HG02798 (cell line): ENCODE data around the gene ENTPD8.
A peak's percentile ranks its signal among the peaks of the same experiment; 100 is the strongest.

ENCODE experiments used
- ATAC-seq: cut with Tn5 transposase; IDR thresholded peaks from one replicate; pipeline ENCODE4 v1.9.1; 2021; ENCODE audit warnings: mild to moderate bottlenecking; ENCODE audit not compliant: unreplicated experiment, poor library complexity

ENTPD8 gene

DNA sequence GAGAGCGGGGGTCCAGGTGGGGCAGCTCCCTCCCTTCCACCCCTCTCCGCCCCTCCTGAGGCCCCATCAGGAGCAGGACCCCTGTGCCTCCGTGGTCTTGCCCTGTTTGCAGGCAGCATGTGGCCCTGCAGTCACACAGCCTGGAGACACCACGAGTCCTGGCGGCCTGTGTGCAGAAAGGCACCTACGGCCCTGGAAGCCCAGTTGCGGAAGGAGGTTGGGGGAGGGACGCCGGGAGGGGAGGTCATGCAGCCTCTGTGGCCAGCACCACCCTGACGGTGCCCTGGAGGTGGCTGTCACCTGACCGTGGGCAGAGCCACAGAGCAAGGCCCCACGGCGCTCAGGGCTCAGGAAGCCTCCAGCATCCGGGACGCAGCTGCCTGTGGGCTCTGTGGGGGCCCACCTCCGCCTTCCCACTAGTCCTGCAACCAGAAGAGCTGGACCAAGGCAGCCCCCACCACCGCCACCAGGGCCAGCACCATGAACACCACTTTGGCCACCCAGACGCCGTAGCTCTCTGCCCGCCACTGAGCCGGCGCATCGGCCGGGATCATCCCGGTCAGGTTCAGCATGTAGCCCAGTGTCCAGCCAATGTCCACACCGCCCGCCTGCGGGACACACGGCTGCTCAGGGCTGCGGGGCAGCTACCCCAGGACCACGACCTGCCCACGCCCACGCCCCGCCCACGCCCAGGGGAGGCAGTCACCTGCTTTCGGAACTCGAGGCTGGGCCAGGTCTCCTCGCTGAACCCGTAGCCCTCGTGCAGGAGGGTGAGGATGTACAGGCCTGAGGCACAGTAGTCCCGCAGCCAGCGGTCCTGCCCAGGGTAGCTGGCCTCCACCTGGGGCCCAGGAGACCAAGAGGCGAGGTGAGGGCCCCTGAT lies 6.4 kb downstream of the ENTPD8 start:
- ATAC-seq: no peak

DNA sequence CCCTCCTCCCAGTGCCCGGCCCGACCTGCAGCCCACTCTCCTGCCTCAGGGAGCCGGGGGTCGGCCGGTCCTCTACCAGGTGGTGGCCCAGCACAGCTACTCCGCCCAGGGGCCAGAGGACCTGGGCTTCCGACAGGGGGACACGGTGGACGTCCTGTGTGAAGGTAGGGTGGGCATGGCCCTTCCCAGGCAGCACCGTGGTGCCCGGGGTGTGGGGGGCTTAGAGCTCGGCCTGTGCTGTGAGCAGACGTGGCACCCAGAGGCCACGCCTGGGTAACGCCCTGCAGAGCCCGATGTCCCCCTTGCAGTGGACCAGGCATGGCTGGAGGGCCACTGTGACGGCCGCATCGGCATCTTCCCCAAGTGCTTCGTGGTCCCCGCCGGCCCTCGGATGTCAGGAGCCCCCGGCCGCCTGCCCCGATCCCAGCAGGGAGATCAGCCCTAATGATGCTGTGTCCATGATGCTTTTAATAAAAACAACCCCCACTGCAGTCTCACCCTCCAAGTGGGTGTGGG lies 7.2 kb downstream of the ENTPD8 start:
- no peak for ATAC-seq

DNA sequence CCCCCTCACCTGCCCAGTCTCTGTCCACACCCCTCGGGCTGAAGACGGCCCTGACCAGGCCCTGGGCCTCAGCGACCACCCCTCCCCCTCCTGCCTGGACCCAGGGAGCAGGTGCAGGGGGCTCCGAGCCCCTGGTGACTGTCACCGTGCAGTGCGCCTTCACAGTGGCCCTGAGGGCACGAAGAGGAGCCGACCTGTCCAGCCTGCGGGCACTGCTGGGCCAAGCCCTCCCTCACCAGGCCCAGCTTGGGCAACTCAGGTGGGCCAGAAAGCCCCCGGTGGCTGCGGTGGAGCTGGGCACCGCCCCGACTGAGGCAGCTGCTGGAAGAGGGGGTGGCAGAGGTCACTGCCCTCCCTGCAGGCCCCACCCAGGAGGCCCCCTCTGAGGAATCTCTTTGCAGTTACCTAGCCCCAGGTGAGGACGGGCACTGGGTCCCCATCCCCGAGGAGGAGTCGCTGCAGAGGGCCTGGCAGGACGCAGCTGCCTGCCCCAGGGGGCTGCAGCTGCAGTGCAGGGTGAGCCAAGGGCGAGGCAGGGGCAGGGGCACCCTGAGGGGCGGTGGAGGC lies 7.7 kb downstream of the ENTPD8 start:
- no peak for ATAC-seq

DNA sequence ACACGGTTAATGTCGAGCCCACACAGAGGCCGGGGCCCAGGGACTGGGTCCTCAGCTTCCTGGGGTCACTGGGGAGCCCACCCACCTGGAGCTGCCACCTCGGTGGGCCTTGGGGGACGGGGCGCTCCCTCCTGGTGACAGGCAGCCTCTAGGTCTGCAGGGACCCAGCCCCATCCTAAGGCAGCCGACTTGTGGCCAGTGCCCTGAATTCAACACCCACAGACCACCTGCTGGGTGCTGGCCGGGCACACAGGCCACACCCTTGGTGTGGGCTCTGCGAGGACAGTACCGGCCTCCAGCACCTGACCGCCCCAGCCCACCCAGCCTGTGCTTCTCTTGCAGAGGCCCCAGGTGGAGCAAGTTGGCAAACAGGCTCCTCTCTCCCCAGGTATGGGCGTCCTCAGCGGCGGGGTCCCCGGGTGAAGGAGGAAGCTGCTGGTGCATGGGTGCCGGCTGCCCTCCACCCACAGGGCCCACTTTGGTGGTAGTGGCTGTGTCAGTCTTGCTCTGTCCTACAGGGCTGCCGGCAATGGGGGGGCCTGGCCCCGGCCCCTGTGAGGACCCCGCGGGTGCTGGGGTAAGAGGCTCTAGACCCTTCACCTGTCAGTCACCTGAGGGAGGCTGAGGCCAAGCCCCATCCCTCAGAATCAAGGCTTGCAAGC lies 8.3 kb downstream of the ENTPD8 start:
- no peak for ATAC-seq

DNA sequence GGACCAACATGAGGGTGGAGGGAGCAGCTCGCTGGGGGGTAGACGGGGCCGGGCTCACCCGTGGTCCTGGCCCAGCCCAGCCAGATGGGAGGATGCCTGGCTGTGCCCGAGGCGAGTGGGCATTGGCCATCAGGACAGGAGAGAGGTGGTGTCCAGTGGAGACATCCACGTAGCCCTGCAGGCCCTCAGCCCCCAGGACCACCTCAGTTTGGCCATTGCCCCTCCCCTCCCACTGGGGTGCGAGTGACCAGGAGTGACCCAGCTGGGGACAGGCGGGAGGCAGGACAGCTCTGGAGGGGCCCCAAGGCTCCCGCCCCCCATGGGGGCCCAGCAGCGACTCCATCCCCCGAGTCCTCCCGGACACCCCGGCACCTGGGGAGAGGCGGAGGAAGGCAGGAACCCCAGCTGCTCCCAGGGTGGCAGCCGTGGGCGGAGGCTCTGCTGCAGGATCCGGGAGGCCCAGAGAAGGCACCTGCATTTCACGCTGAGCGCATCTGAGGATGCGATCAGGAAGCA lies 9.7 kb downstream of the ENTPD8 start:
- no peak for ATAC-seq

DNA sequence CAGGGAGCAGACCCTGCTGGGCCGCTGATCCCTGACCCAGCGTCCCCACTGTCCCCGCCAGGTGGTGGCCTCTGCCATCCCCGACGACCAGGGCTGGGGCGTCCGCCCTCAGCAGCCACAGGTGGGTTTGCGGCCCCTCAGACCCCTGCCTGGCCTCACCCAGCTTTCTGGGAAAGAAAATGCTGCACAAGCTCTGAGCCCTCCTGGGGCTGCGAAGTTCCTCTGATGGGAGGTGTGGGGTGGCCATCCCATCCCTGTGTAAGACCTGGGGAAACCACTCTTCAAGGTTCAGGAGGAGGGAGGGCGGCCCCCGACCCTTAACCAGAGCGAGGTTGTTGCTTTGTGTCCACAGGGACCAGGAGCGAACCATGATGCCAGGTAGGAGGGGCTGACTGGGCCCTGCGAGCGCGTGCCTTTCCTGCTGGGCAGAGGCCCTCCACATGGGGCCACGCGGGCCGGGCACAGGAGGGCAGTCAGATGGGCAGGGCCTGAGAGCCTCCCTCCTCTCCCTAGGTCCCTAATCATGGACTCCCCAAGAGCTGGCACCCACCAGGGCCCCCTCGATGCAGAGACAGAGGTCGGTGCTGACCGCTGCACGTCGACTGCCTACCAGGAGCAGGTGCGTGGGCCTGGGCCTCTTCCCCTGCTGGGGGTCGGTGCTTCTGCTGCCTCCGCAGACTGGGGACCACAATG lies 10.3 kb downstream of the ENTPD8 start:
- no peak for ATAC-seq

DNA sequence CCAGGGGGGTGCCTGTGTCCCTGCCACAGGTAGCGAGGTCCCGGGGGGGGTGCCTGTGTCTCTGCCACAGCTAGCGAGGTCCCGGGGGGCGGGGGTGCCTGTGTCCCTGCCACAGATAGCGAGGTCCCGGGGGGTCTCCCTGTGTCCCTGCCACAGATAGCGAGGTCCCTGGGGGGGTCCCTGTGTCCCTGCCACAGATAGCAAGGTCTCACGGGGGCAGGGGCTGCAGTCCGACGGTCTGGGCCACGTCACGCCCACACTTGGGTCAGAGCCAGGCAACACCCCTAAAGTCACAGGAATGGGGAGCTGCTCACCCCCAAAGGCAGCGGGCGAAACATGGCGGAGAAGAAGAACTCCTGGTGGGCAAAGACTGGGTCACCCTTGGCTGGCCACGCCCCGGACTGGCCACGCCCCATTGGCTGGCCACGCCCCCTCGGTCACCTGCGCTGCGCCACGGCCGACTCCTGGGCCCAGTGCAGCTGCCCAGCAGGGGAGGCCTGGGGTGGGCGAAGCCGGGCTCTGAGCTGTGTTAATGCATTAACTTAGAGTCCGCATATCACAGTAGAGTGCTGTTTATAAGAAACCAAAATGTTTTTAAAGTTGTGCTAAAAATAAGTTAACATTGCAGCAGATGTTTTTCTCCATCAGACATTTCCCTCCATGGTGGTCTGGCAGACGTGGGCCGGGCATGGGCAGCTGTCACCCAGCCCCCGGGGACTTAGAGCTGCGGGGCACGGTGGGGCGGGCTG lies 11.0 kb downstream of the ENTPD8 start:
- peak; percentile 61 for ATAC-seq

DNA sequence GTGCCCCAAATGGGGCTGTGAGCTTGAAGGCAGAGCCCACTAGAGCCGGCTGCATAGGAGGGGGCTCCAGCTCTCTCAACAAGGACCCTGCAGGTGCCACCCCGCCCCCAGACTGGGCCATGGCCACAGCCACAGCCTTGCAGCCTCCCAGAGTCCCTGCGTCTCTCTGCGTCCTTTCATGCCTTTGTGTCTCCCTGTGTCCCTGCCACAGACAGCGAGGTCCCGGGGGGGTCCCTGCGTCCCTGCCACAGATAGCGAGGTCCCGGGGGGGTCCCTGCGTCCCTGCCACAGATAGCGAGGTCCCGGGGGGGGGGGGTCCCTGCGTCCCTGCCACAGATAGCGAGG lies 11.6 kb downstream of the ENTPD8 start:
- ATAC-seq: no peak

DNA sequence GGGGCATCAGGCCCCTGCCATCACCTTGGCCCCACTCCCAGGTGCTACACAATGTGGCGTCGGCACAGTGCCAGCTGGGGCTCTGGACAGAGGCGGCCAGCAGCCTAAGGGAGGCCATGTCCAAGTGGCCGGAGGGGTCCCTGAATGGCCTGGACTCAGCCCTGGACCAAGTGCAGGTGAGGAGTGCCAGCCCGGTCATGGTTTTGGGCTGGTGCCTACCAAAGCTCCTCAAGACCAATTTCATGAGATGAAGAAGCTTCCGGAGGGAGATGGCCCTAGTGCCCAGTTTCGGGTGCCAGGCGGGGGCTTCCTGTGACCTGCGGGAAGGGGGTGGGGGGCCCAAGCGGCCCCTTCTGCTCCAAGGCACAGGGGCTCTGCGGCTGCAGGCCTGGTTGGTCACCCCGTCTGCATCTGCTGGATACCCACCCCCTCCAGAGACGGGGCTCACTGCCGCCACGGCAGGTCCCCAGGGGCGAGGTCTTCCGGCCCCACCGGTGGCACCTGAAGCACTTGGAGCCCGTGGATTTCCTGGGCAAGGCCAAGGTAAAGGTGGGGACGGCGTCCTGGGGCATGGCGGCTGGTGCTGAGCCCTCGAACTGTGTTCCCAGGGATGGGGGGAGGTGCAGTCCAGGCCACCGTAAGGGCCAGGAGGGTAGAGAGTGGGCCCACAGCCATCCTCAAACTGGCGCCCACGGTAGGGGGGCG lies 12.2 kb downstream of the ENTPD8 start:
- no peak for ATAC-seq

DNA sequence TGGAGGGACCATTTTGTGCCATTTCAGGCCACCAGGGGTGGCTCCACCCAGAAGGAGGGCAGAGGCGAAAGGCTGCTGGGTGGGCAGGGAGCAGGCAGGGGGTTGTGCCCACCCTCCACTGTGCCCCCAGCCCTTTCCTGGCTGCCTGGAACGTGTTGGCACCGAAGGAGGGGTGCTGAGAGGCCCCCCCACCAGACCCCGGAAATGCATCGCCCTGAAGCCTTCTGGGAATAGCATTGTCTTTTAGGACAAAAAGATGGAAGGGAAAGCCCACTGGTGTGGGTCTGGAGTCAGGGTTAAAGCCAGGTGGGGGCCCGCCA lies 12.9 kb downstream of the ENTPD8 start:
- ATAC-seq: no peak

DNA sequence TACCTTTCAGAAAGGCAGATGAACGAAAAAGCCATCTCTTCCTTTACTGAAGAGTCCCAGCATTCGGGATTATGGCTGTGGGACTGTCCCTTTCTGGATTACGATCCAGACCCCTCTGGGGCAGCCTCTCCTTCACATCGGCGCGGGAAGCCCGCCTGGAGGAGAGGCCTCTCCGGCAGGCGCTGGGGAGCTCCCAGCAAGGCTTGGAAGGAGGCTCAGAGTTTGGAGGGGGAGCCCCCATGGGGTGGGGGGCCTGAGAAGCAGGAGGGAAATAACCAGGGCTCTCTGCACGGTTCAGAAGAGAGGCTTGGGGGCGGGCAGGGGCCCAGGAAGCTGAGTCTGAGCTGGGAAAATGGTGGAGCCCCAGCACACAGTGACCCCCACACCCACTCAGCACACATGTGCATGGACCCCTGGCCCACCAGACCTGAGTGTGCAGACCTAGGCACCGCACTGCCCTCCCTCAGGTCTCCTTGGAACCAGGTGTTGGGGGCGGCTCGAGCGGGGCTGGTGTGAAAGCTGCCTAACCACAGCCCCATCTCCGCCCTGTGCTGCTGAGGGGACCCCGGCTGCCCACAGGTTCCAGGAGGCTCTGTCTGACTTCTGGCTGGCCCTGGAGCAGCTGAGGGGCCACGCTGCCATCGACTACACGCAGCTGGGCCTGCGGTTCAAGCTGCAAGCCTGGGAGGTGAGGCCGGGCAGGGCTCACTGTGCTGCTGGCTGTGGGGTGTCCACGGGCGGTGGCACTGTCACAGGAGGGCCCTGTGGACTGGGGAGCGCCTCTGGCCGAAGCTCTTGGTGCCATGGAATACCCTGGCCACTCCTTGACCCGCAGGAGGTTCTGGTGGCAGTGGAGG lies 13.5 kb downstream of the ENTPD8 start:
- no peak for ATAC-seq

DNA sequence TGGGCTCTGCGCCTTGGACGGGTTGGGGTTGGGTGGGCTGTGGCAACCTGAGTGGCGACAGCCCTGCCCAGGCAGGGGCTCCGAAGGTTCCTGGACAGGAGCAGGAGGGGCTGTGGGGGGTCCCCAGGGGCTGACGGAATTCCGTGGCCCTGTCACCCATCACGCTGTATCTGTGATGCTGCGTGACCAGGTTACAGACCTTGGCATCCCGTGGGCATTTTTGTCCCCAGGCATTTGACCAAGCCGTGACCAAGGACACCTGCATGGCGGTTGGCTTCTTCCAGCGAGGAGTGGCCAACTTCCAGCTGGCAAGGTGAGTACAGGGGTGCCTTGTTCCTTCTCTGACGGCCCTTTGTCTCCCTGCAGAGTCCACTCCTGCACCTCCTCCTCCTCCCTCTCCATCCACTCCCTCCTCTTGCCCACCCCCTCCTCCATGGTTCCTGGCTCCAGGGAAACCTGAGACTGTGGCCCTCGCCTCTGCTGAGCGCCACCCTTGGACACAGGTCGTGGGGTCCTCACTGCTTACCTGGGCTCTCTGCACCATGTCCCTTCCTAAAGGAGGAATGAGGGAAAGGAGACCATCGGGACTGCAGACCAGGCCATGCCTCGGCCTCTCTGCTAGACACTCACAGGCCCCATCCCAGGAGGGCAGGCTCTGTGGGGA lies 15.0 kb downstream of the ENTPD8 start:
- no peak for ATAC-seq

DNA sequence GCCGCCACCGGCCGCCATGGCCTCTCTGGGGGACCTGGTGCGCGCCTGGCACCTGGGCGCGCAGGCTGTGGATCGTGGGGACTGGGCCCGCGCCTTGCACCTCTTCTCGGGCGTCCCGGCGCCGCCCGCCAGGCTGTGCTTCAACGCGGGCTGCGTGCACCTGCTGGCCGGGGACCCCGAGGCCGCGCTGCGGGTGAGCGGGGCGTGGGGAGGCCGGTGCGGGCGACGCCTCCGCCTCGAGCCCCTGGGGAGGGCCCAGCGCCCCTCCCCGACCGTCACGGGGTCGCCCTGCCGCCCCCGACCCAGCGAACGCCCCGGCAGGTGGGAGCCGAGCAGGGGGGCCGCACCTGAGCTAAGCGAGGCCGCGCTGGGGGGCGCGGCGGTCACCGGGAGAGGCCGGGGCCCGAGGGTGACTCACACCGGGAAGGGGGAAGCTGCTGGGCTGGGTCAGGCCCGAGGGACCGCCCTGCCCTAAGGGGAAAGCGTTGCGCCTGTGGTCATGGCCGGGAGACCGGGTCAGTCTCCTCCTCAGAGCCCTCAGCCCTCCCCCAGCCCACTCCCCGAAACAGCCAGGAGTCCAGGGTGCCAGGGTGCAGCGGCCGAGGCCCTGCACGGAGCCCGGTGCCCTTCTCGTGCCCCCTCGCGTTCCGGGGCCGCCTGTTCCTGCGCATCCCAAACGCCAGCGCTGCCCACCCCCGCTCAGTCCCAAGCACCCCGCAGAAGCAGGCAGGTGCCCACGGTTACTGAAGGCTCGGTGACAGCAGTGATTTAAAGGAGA lies 17.5 kb downstream of the ENTPD8 start:
- ATAC-seq: no peak

DNA sequence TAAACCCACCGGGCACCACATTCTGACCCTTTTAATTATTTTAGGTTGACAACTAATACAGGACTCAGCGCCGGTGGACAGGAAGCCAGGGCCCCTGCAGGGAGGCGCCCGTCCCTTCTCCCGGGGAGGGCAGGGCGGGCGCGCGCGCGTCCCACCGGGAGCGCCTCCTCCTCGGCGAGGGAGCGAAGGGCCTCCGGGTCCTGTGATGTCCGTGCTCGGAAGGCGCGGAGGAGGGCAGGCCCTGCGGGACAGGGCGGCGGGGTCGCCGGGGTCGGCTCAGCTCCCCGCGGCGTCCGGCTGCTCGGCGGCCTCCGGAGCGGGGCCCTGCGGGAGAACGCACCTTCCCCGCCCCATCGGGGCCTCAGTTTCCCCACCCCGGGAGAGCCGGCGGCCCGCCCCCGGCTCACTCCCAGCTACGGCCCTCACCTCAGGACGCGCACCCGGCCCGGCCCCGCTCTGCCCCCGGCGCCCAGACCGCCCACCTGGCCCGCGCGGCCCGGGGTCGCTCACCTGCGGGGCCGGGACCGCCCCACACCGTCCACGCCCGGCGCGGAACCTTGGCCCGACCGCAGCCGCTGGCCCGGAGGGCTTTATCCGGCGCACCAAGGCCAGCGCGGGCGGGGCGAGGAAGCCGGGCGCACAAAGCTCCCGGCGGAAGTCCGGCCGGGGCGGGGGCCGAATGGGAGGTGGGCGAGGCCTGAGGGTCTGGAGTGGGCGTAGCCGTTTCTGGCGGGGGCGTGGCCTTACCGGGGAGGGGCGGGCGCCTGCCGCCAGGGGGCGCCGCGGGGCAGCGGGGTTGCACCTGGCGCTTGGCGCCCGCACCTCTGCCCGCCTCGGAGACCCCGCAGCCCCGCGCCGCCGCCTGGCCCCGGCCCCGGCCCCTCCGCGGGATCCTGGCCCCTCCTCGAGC lies 18.3 kb downstream of the ENTPD8 start, which contains the start of the genes EXD3 and NOXA1:
Gene EXD3, minus strand, starts transcription at position 559 of the 910 bp plus-strand sequence. CDS start 27,805 bp downstream, outside the sequence.
Gene NOXA1, plus strand, starts transcription at position 790 of the 910 bp plus-strand sequence. CDS start 137 bp downstream, outside the sequence.
- ATAC-seq: peak; percentile 90

DNA sequence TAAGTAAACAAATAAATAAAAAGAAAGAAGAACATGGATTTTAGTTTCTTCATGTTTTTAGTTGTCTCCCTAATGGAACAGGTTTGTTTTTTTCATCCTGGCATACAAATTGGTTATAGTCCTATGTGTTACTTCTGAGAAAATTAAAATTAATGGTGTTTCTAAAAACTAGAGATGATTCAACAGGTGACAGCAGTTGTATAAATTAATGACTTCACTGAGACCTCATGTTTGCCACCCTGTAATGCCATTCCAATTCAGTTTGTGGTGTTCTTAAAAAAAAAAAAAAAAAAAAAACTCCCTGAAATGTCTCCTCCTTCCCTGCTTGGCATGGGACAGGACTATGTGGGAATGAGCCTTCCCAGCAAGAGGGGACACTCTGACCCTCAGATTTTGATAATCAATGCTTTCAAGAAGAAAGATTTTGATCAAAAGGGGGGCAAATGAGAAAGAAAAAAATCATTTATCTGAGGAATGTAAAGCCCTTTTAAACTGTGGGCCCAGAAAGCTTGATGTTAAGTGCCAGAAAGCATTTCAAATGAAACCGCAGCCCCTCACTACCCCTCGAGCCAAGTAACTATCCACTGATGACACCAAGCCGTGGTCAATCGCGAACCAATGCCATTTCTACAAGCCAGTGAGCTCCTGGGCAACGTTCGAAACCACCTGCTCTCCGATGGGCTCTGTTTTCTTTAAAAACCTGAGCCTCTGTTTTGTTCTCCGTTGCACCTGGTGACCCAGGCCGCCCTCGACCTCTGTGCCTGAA lies 19.1 kb downstream of the ENTPD8 start:
- ATAC-seq: no peak
